Stomach (tissue), 4 donors: ENCODE measurements around the gene SYNPO.

ENCODE experiments used
- CTCF ChIP-seq, 7 experiments: fragments of 450-650 bp in 4 of 7; fragments of 200-600 bp in 3 of 7; sonication (generic) in 3 of 7; IDR thresholded peaks; one replicate each; pipeline ENCODE4 v1.5.1; 2016 to 2019; ENCODE audit warnings: antibody characterized with exemption in 7 of 7, control low read depth in 2 of 7, mild to moderate bottlenecking in 1 of 7
- EP300 ChIP-seq: sonication (generic); formaldehyde crosslinking; IDR thresholded peaks from one replicate; pipeline ENCODE4 v1.6.1; 2017; ENCODE audit warnings: antibody characterized with exemption
- POLR2A ChIP-seq, 4 donors: fragments of 450-650 bp; IDR thresholded peaks; one replicate each; pipeline ENCODE4 v1.6.1; 2016; ENCODE audit warnings: antibody characterized with exemption in 4 of 4, control low read depth in 2 of 4, mild to moderate bottlenecking in 1 of 4, moderate library complexity in 1 of 4
- POLR2AphosphoS5 ChIP-seq, 3 donors: sonication (generic); formaldehyde crosslinking; IDR thresholded peaks; one replicate each; pipeline ENCODE4 v1.6.1; 2016; ENCODE audit warnings: antibody characterized with exemption in 3 of 3

GRCh38 chr5:150651382-150651781, 10.9 kb downstream of the SYNPO start:
- TF ChIP-seq CTCF (IDR thresholded peaks at IDR 0.05), result no peak
- no peak for TF ChIP-seq POLR2A (IDR thresholded peaks at IDR 0.05)
- TF ChIP-seq EP300, result no peak
- TF ChIP-seq POLR2AphosphoS5 (IDR thresholded peaks at IDR 0.05), result no peak
